ENCODE results near the gene ANKRD22.
A peak's percentile ranks its signal among the peaks of the same experiment; 100 is the strongest.

ANKRD22 gene

GRCh38 chr10:88893611-88894010 lies 42.0 kb upstream of the ANKRD22 start:
- CTCF ChIA-PET: interaction anchor here (1.0 to 1.9 kb wide), 2 partner anchors 39 to 121 kb away, joined by 3 to 8 read pairs; no protein-coding TSS in a partner anchor

GRCh38 chr10:88892222-88892967 lies 40.8 kb upstream of the ANKRD22 start:
- no peak for DNase-seq (ENCODE audit: extremely low spot score)
- no peak for TF ChIP-seq CTCF (IDR thresholded peaks at IDR 0.05; ENCODE audit: control extremely low read depth, extremely low read depth, low read depth, missing control alignments)
- ChIA-PET CTCF (interaction anchor here (1.0 to 2.1 kb wide), 5 partner anchors 9 to 122 kb away, joined by 3 to 12 read pairs (median 5); no protein-coding TSS in a partner anchor), POLR2A (no interaction called here)

More at GRCh38 chr10:88893611-88894010, 42.0 kb upstream of the ANKRD22 start:
- POLR2A ChIA-PET: no interaction called here
- no peak for TF ChIP-seq CTCF (IDR thresholded peaks at IDR 0.05; ENCODE audit: control extremely low read depth, extremely low read depth, low read depth, missing control alignments)
- no peak for DNase-seq (ENCODE audit: extremely low spot score)

- no peak for DNase-seq (ENCODE audit: extremely low spot score)
- no peak for TF ChIP-seq CTCF (IDR thresholded peaks at IDR 0.05; ENCODE audit: control extremely low read depth, extremely low read depth, low read depth, missing control alignments)
- ChIA-PET POLR2A (no interaction called here), CTCF (interaction anchor here (0.8 to 7.4 kb wide), 6 partner anchors 10 to 42 kb away, joined by 3 to 59 read pairs (median 8); partner anchors contain the start of gene STAMBPL1)
Observed at GRCh38 chr10:88890681-88891381, 39.2 kb upstream of the ANKRD22 start.

GRCh38 chr10:88889559-88890337 lies 38.1 kb upstream of the ANKRD22 start:
- CTCF ChIA-PET: interaction anchor here (1.2 to 7.4 kb wide), 4 partner anchors 10 to 43 kb away, joined by 3 to 59 read pairs (median 8); partner anchors contain the start of gene STAMBPL1
- TF ChIP-seq CTCF (IDR thresholded peaks at IDR 0.05; ENCODE audit: control extremely low read depth, extremely low read depth, low read depth, missing control alignments): no peak
- POLR2A ChIA-PET: no interaction called here
- DNase-seq (ENCODE audit: extremely low spot score): peak; percentile 36

- ChIA-PET POLR2A (no interaction called here), CTCF (interaction anchor here (1.3 to 7.4 kb wide), 4 partner anchors 9 to 44 kb away, joined by 4 to 59 read pairs (median 34); partner anchors contain the start of gene STAMBPL1)
- DNase-seq (ENCODE audit: extremely low spot score): no peak
- TF ChIP-seq CTCF (IDR thresholded peaks at IDR 0.05; ENCODE audit: control extremely low read depth, extremely low read depth, low read depth, missing control alignments): no peak
Observed at GRCh38 chr10:88888810-88889445, 37.3 kb upstream of the ANKRD22 start.
